GM21447 (cell line): ENCODE results near the gene RPTOR.

Experiments
- ATAC-seq: cut with Tn5 transposase; IDR thresholded peaks from one replicate; pipeline ENCODE4 v1.9.1; 2021; ENCODE audit not compliant: unreplicated experiment

RPTOR gene

GRCh38 chr17:80917716-80918560 is 373.3 kb downstream of the RPTOR start:
- ATAC-seq = no peak

GRCh38 chr17:80918731-80919130 is 374.1 kb downstream of the RPTOR start:
- no peak for ATAC-seq

GRCh38 chr17:80919331-80920311 is 375.0 kb downstream of the RPTOR start:
- no peak for ATAC-seq

GRCh38 chr17:80920441-80920840 is 375.8 kb downstream of the RPTOR start:
- ATAC-seq = no peak

- no peak for ATAC-seq
These were observed 376.5 kb downstream of the RPTOR start for GRCh38 chr17:80921159-80921558.

GRCh38 chr17:80921741-80922579 is 377.3 kb downstream of the RPTOR start:
- no peak for ATAC-seq

GRCh38 chr17:80922580-80923160 is 378.0 kb downstream of the RPTOR start:
- no peak for ATAC-seq

- ATAC-seq = no peak
These were observed 378.8 kb downstream of the RPTOR start for GRCh38 chr17:80923211-80924110.

GRCh38 chr17:80924111-80924806 is 379.6 kb downstream of the RPTOR start:
- ATAC-seq = no peak

- ATAC-seq = no peak
These were observed 380.4 kb downstream of the RPTOR start for GRCh38 chr17:80924807-80925610.

GRCh38 chr17:80925688-80926335 is 381.2 kb downstream of the RPTOR start:
- ATAC-seq = no peak

- no peak for ATAC-seq
These were observed 382.1 kb downstream of the RPTOR start for GRCh38 chr17:80926591-80927250.

- ATAC-seq = no peak
These were observed 383.2 kb downstream of the RPTOR start for GRCh38 chr17:80927791-80928216.

GRCh38 chr17:80929449-80929848 is 384.8 kb downstream of the RPTOR start:
- no peak for ATAC-seq

- no peak for ATAC-seq
These were observed 386.0 kb downstream of the RPTOR start for GRCh38 chr17:80930335-80931279.
